HG03460 (cell line): ENCODE data around the gene SCN4B.

Source experiments
- ATAC-seq: cut with Tn5 transposase; IDR thresholded peaks from one replicate; pipeline ENCODE4 v1.9.1; 2021; ENCODE audit not compliant: unreplicated experiment

SCN4B gene

GRCh38 chr11:118135051-118135795 lies 17.4 kb downstream of the SCN4B start:
- ATAC-seq: no peak

GRCh38 chr11:118133816-118134215 lies 18.8 kb downstream of the SCN4B start:
- no peak for ATAC-seq

- ATAC-seq: no peak
These were observed 20.1 kb downstream of the SCN4B start for GRCh38 chr11:118132385-118133151.

GRCh38 chr11:118129471-118130172 lies 23.0 kb downstream of the SCN4B start:
- no peak for ATAC-seq

GRCh38 chr11:118128721-118129470 lies 23.7 kb downstream of the SCN4B start:
- no peak for ATAC-seq

- no peak for ATAC-seq
These were observed 24.3 kb downstream of the SCN4B start for GRCh38 chr11:118128310-118128709.

- no peak for ATAC-seq
These were observed 26.4 kb downstream of the SCN4B start for GRCh38 chr11:118126082-118126838.

- ATAC-seq: no peak
These were observed 27.6 kb downstream of the SCN4B start for GRCh38 chr11:118124929-118125535.

- no peak for ATAC-seq
These were observed 31.8 kb downstream of the SCN4B start for GRCh38 chr11:118120793-118121192.

- peak; percentile 76 for ATAC-seq
These were observed 34.6 kb downstream of the SCN4B start for GRCh38 chr11:118117790-118118601.

GRCh38 chr11:118115048-118115447 lies 37.6 kb downstream of the SCN4B start:
- ATAC-seq: no peak

GRCh38 chr11:118114266-118114665 lies 38.4 kb downstream of the SCN4B start:
- no peak for ATAC-seq

GRCh38 chr11:118112711-118113430 lies 39.8 kb downstream of the SCN4B start:
- no peak for ATAC-seq

GRCh38 chr11:118111744-118112035 lies 40.9 kb downstream of the SCN4B start:
- no peak for ATAC-seq

GRCh38 chr11:118111019-118111743 lies 41.4 kb downstream of the SCN4B start:
- ATAC-seq: no peak

GRCh38 chr11:118109231-118109630 lies 43.4 kb downstream of the SCN4B start:
- ATAC-seq: no peak

GRCh38 chr11:118108513-118108912 lies 44.1 kb downstream of the SCN4B start:
- no peak for ATAC-seq

GRCh38 chr11:118106789-118107335 lies 45.8 kb downstream of the SCN4B start:
- no peak for ATAC-seq
